ENCODE measurements around the gene C2CD4D.
"Not testable (repeated sequence)": the region's sequence is repeated elsewhere in the genome, so short reads cannot be mapped to it uniquely, and the experiment has no call there.

The C2CD4D gene

DNA sequence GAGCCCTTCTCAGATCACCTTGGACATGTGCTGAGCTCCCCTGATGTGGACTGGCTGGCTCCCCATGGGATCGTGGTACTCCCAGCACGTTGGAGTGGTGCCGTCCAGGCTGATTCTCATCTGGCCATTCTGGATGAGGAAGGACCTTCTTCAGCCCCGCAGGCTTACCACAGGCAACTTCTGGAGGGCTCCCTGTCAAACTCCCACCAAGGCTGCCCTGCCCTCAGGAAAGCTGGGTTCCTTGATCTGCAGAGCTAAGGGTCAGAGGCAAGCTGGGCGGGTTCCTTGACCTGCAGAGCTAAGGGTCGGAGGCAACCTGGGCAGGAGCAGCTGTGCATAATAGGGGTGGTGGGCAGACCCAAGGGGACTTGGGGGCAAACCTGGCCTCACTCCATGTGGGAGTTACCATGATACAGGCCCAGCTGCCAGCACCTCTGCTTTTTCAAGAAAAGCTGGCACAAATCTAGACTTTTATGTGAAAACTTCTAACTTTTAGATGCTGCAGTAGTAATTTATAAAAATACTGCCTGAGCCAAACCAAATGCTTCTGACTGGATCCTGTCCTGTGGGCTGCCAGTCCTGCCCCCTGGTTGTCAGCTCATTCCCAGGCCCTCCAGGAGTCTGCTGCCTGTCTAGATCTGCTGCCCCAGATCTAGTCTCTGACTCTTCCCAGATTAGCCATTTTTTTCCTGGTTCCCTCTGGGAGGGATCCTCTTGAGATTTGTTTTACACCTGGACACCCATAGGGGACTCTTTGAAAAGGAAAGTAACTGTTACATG is 19.5 kb upstream of the C2CD4D start:
- DNase-seq (ENCODE audit: low spot score) = no peak

DNA sequence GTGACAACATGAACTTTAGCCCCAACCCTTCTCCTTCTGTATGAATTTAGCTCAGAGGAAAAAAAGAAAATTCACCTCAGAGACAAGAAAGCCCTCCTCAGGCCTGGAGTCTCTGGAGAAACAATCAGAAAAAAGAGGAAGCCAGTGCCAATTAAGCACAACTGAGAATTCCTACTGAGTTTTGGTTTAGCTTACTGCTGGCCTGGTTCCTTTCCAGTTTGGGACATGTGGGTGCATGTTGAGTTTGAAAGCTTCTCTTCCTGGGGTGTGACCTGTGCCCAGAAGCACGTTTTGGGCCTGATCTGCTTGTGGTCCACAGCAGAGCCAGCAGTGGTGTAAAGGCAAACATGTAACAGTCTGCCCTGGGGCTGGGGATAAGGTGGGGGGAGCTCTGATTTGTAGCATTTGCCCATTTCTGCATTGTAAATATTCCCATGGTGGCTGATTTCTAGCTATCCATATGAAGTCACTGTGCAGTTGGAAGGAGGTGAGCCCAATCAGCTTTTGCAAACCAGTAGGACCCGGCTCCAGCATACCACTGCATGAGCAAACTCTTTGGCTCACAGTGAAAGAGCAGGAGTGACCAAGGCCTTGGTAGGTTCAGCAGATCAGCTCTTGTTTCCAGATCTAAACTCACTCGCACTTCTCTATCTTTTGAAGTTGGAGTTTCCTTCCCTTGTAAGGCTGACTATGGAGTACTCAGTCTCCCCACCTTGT is 18.6 kb upstream of the C2CD4D start:
- no peak for DNase-seq (ENCODE audit: low spot score)

DNA sequence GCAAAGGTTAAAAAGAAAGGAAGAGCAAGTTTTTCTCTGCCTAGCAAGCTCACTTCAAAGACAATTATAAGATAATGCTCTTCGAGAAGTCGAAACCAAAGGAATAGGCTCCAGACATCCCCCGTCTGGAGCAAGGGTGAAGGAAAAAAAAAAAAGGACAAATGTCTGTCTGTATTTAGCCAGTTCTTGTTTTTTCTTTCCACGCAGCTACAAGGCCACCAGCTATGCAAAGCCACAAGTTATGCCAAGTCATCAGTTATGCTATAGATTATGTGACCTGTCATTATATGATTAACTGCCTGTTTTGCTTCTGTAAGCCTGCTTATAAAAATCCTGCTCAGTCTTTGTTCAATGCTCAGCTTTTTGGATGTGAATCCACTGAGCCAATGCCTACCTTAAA is 16.3 kb upstream of the C2CD4D start:
- DNase-seq (ENCODE audit: low spot score) = no peak

DNA sequence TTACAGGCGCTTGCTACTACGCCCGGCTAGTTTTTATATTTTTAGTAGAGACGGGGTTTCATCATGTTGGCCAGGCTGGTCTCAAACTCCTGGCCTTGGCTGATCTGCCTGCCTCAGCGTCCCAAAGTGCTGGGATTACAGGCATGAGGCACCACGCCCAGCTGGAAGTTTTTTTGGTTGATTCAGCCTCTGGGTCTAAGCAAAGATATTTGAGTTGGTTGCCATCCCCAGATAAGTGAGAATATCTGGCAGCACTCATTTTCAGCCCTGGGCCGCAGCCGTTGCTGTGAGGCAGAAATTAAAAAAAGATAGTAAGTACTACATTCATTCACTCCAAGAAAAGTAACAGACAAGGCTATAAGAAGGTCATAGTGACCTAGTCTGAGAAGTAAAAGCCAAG is 15.9 kb upstream of the C2CD4D start:
- not testable (repeated sequence) for DNase-seq (ENCODE audit: low spot score)

DNA sequence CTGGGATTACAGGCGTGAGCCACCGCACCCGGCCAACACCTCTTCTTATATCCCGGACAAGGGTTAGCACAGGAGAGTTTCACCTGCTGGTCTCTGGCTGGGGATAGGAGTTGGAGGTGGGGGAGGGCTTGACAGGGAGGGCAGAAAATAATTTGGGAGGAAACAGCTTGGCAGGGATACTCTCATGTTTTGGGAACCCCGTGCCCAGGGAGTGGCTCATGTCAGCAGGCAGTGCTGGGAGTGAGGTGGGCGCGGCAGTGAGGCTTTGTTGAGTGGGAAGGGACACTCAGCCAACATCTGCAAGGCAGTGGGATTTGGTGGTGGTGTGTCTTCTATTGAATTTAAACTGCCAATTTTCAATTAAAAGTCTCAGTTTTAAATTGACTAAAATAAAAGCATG is 15.0 kb upstream of the C2CD4D start:
- DNase-seq (ENCODE audit: low spot score) = no peak

DNA sequence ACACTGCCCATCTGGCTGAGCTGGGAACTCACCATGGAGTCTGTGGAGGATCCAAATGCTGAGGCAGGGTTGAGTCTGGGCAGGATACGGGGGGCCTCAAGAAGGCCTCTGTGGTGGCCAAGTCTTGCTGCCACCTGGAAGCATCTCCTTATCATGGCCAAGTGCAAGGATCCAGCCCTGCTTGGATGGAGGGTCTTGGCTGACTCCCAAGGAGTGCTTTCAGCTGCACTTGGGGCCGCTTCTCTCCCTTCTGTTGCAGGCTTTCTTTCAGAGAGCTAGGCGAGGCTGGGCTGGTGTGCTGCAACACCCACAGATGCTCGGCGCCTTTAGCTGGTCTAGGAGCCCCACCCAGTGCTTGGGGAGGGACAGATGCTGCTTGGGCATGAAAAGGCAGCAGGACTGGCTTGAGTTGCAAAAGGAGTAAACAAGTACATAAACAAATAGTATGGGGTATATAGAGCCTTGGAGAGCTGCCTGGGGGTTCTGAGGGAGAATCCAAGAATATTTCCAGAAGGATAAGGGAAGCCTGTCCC is 13.9 kb upstream of the C2CD4D start, which contains the start of gene THEM5:
Gene THEM5, minus strand, starts transcription at position 302 of the 533 bp plus-strand sequence. Its CDS starts 147 bp downstream, at position 155.
- DNase-seq (ENCODE audit: low spot score) = no peak

DNA sequence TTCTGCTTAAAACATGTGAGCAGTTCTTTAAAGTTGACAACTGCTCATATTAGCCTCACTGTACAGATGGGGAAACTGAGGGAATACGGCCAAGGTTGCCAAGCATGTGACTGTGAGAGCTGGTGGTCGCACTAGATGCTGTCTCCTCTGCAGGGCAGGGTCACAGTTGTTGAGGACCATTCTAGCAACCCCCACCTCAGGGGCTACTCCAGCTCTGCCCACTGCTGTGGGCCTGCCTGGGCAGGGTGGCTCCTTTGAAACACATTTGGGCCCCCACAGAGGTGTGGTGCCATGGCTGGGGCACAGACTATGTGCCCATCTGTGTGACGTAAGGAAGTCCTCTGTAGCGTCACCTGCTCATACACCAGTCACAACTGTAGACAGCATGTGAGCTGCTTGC is 13.1 kb upstream of the C2CD4D start:
- no peak for DNase-seq (ENCODE audit: low spot score)

DNA sequence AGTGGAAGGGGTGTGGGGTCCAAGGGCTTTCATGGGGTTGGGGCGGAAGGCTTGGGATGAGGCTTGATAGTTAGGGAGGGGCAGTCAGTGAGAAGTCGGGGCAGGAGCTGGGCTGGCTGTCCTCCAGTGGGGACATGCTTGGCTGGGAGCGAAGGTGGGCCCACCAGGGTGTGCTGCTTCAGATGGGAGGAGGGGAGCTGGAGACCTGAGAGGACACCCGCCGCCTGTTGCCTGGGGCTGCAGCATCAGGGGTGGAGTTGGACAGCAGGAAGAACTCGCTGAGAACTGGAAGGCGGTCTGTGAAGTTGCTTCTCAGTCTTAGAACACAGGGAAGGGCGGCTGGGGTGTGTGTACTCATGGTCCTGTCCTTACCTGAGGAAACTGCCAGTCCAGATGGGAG is 12.3 kb upstream of the C2CD4D start:
- no peak for DNase-seq (ENCODE audit: low spot score)

DNA sequence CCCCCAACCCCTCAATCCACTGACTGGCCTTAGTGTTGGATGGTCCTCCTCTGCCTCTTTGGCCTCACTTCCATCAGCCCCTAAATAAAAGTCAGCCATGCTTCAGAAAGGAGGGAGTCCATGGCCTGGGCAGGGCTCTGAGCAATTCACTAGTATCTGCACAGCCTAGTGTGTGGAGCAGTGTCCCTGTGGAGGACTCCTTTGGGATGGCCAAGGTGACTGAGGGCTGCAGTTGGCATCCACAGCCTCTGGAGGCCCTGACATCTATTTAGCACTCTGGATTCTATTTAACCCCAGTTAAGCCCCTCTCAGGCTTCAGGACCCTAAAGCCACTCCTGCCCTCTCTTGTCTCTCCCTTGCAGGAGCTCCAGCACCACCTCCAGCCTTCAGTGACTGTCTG is 10.3 kb upstream of the C2CD4D start:
- no peak for DNase-seq (ENCODE audit: low spot score)

DNA sequence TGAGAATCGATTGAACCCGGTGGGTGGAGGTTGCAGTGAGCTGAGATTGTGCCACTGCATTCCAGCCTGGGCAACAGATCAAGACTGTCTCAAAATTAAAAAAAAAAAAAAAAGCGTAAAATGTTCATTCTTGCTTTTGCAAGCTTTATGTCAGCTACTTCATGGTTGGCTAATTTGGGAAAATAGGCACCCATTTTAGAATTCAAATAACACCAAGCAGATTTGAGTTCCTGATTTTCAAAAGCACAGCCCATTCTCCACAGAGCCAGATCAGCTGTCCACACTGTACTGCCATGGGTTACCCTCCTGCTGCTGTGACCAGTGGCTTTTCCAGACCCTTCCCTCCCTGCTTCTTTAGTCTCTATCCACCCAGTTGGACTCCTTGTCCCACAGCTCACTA is 9.5 kb upstream of the C2CD4D start:
- DNase-seq (ENCODE audit: low spot score) = no peak

DNA sequence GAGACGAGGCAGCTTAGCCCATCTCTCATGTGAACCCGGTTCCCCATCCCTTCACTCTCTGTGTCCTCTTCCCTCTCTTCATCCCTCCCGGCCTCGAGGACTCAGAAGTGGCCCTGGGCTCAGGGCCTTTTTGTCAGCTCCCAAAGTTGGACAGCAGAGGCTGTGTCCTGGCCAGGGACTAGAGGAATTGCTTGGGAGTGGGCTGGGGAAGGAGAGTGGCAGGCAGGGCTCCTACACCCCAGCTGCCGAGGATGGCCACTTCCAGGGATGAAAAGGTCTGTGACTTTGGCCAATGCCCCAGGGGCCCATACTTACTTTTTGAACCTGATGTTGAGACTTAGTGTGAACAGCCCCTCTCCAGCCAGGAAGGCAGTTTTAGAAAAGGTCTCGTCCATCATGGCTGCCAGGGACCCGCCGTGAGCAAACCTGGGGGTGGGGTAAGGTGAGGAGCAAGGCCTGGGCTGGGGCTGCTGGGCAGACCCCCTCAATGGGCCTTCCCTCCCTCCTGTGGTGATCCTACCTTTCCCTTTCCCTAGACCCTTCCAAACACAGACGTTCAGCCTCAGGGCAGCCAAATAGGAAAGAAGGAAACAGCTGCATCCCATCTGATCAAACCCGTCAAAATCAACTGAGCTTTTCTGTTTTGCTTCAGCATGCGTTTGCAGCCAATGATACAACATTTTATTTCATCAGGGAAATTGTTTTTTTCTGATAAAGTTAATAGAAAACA is 8.4 kb upstream of the C2CD4D start:
- DNase-seq (ENCODE audit: low spot score) = no peak

DNA sequence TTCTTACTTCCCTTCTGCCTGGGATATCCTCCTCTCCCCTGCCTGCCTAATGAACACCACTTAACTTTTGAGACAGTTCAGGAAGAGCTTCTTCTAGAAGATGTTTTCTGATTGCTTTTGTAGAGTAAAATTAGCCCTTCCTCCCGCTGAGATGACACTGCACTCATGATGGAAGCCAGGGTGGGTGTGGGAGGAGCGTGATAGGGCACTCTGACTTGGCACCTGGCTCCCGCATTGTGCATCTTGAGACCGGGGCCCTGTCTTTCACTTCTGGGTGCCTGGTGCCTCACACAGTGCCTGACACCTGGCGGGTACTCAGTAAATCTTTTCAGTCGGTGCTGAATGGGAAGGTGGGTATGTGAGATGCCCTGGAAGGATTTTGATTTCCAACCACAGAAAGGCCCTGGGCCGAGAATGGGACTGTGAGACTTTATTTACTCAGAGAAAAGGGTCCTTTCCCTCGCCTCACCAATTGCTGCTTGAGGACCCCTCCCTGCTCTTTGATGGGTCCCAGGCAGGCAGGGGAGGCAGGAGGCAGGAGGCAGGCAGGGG is 7.1 kb upstream of the C2CD4D start:
- no peak for DNase-seq (ENCODE audit: low spot score)

DNA sequence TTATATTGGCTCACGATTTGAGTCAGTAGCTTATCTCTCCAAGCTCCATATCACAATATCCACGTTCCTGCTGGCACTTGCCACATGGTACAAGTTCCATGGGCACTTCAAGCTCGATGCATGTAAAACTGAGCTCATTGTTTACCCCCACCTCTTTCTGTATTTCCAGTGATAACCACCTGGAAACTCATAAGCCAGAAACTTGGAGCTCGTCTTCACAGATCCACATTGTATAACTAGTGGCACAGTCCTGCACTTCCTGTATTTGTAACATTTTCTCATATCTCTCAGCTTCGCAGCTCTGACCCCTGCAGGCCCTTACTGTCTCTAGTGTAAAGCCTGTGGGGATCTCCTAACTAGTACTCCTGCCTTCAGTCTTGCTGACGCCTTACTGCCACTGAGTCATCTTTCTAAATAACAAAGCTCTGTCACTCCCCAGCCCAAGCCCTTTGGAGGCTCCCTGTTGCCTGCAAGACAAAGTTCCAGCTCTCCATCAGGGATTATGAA is 6.5 kb upstream of the C2CD4D start:
- no peak for DNase-seq (ENCODE audit: low spot score)

DNA sequence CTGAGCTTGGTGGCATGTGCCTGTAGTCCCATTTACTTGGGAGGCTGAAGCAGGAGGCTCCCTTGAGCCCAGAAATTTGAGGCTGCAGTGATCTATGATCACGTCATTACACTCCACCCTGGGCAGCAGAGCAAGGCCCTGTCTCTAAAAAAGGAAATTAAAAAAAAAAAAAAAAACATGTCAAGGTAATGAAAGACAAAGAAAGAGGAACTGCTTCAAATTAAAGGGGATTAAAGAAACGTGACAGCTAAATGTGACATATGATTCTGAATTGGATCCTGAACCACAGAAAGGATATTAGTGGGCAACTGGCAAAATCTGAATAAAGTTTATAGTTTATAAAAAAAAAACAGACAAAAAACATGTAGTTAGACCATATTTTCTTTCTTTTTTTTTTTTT is 3.8 kb upstream of the C2CD4D start:
- DNase-seq (ENCODE audit: low spot score) = no peak

DNA sequence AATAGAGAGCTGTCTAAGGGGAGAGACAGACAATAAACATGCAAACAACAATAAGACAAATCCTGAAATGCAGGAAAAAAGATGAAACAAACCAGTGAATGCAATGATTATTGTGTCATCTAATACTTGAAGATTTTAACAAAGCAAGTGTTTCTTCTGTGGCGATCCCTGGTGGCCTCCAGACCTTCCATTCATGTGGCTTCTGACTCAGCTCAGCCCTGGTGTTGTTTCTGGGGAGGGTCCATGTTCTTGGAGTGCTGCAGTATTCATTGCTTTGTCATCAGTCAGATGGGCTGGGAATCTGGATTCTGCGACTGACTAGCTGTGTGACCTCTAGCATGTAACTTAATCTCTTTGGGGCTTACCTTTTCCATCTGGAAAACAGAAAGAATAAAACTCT is 1.5 kb upstream of the C2CD4D start:
- DNase-seq (ENCODE audit: low spot score) = no peak

DNA sequence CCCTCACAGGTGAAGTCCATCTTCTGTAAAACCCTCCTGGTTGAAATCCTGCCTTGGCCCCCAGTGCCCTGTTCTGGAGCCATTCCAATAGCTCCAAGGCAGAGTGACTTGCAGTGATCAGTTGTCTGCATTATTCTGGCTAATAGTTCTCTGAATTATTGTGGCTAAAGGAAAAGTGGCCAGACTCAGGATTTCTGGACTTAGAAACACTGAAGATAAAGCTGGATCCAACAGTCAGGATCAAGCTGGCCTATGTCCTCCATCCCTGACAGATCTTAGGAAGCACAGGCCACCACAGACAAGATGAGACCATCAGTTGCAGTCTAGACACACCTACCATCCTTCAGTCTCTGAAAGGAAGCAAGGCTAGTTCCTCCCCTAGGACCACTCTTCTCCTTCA is 801 bp upstream of the C2CD4D start:
- no peak for DNase-seq (ENCODE audit: low spot score)

DNA sequence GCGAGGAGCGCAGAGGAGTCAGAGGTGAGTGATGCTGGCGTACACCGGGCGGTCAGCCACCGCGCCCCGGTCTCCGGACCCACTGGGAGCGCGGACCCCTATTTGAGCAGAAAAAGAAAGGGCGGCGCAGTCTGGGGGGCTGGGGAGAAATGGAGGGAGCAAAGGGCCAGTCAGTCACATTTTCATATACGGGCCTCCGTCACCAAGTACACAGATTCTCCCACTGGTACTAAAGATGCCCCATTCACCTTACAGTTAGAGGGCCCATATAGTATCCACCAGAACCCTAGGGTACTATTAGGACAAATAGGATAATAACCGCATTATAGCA is 573 bp downstream of the C2CD4D start:
- no peak for DNase-seq (ENCODE audit: low spot score)

DNA sequence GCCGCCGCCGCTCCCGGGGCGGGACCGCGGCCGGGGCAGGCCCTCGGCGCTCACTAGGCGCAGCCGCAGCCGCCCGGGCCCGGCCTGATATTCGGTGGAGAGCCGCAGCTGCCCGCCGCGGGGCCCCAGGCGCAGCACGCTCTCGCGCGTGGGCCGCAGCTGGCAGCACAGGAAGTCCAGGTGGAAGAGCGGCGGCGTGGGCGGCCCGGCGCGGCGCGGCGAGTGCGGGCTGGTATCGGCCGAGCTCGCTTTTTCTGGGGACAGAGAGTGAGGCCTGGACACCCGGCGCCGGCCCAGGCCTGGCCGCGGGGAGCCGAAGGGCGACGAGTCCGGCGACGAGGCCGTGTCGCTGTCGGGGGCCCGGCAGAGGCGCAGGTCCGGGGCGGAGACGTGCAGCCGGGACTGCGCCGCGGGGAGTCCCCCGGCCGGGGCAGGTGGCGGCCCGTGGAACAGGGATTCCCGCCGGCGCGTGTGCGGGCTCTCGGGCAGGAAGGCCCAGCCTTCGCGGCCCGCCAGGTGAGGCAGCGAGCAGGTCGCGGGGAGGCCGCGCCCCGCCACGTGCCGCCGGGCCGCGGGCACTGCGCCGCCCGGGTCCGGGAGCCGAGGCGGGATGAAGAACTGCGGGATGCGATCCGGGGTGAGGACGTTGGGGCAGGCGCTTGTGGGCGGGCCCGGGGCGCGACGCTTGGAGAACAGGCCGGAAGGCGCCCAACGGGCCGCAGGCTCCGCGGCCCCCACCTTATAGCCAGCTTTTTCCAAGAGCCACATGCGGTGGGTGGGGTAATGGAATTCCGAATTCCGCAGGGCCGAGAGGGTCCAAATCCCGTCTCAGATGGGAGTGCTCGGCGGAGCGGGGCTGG is 1.2 kb downstream of the C2CD4D start:
- DNase-seq (ENCODE audit: low spot score) = no peak

DNA sequence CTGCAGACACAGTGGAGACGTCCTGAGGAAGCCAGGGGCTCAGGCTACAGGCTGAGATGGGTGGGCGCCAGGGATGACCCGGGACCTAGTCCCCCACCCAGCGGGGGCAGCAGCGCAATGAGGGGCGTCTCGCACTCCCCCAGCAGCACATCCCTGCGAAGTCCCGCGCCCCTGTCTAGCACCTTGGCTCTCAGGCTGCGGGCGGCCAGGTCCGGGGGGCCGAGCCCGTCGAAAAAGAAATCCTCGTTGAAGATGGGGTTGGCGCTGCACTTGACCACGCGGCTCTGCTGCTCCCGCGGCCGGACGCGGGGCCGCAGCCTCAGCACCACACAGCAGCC is 1.8 kb downstream of the C2CD4D start:
- DNase-seq (ENCODE audit: low spot score) = no peak

DNA sequence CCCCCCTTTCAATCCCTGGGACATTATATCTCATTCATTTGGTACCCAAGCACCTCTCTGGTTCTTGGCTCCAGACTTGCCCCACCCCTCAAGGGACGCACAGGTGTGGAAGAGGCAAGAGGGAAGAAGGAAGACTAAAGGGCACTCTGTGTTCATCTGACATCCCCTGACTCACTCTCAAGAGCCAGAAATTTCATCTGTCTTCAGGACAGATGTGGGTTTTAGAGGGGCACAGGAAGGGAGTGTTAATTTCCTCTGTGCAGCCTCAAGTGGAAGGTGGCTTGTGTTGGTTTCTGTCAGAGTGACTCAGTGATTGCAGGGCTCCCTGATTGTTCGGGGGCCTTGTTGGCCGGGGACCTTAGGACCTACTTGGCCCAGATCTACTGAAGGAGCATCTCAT is 2.4 kb downstream of the C2CD4D start:
- DNase-seq (ENCODE audit: low spot score) = peak; percentile 64

DNA sequence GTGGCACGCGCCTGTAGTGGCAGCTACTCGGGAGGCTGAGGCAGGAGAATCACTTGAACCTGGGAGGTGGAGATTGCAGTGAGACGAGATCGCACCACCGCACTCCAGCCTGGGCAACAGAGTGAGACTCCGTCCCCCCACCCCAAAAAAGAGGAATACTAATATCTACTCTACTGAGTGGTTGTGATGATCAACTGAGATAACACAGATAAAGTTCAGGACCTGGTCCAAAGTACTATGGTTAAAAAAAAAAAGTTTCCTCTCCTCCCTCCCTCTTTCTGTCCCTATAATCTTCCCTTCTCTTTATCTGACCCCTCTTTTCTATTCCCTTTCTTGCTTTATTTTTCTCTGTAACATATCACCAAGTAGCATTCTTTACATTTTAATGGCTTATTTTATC is 4.0 kb downstream of the C2CD4D start:
- DNase-seq (ENCODE audit: low spot score) = no peak

DNA sequence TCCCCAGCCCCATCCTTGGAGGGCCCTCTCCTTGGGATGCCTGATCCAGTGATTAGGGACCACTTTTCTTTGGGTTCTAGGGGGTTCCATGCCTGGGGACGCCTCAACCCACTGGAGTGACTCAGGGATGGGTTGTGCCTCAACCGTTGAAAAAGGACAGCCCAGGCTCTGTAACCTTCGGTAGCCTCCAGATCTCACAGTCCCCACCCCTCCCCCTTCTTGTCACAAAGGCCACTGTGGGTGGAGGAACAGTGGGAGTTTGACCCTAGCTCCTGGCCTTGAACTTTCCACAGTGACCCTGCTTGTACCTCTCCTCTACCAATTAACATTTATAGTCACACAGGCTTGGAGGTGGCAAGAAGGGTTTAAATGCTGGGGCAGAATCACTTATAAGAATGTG is 5.4 kb downstream of the C2CD4D start:
- no peak for DNase-seq (ENCODE audit: low spot score)
